IPS-18c (cell line): Measurements from ENCODE around the gene PEX7.
"Not testable (repeated sequence)": the region's sequence is repeated elsewhere in the genome, so short reads cannot be mapped to it uniquely, and the experiment has no call there.

Experiments
- H3K4me3 ChIP-seq: 2 replicates; pipeline ENCODE4 v1.7.0; 2013; ENCODE audit warnings: low read depth, mild to moderate bottlenecking, low read length, moderate library complexity; ENCODE audit not compliant: insufficient read depth
- H3K9me3 ChIP-seq: one replicate; pipeline ENCODE4 v1.6.1; 2013; ENCODE audit warnings: mild to moderate bottlenecking, low read length, moderate library complexity; ENCODE audit not compliant: control insufficient read depth, insufficient read depth

Gene PEX7

DNA sequence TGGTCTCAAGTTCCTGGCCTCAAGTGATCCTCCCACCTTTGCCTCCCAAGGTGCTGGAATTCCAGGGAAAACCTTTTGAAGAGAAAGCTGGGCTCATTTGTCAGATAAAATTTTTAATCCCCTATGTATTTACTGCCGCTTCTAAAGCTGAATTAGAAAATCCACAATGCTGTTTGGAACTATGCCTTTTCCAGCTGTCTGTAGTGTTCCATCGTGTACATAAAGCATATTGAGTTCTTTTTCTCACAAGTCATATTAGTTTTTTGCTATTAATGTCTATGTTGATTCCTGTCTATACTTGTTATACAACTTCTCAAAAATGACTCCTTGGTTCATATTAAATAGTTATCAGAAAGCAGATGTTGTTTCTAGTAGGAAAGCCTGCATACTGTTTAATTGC, 47.1 kb downstream of the PEX7 start:
- H3K4me3 ChIP-seq, result no peak overlapping the region
- no peaks in the 10 kb centered on the region for H3K9me3 ChIP-seq

DNA sequence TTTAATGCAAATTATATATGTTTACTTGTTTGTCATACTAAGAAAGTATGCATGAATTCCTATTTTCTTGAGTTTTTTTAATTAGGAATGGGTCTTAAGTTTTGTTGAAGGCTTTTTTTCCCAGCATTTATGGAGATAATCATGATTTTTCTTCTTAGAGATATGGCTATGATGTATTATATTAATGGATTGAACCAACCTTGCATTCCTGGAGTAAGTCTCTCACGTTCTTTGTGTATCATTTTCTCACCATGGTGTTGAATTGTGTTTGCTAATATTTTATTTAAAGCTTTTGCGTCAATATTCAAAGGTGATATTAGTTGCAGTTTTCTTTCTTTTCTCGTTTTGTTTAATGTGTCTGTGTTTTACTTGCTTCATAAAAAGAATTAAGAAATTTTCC, 51.4 kb downstream of the PEX7 start:
- H3K4me3 ChIP-seq, result no peak overlapping the region
- H3K9me3 ChIP-seq, result no peaks in the 10 kb centered on the region

DNA sequence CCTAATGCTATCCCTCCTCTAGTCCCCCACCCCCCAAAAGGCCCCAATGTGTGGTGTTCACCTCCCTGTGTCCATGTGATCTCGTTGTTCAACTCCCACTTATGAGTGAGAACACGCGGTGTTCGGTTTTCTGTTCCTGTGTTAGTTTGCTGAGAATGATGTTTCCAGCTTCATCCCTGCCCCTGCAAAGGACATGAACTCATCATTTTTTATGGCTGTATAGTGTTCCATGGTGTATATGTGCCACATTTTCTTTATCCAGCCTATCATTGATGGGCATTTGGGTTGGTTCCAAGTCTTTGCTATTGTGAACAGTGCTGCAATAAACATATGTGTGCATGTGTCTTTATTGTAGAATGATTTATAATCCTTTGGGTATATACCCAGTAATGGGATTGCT, 54.1 kb downstream of the PEX7 start:
- not testable (repeated sequence) for H3K4me3 ChIP-seq, H3K9me3 ChIP-seq

DNA sequence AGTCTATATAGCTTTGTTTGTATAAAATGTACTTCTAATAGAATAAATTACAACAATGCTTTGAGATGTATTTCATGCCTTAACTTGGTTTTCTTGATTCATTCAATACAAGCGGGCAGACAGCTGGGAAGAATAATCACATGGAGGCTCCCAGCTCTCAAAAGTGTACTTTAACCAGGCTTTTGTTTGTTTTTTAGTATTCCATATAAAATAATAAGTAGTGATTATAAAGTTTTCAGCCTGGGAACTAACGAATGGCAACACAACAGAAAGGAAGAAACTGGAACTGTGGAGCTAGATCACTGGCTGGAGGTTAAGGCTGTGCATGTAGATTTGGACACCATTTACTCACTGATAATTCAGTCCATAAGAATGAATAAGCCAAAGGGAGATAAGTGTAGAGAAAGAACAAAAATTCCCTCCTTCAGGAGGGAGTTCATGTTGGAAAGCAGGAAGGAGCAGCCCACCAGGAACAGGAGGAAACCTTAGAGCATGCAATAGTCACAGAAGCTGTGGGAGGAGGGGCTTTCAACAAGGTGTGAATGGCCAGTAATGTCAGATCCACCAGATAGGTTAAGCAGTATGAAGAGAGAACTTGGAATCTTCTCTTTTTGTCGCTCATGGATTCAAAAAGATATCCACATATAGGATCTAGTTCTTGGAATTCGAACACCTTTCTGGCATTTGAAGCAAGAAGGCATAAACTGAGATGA, 58.5 kb downstream of the PEX7 start:
- no peak overlapping the region for H3K4me3 ChIP-seq
- no peaks in the 10 kb centered on the region for H3K9me3 ChIP-seq

DNA sequence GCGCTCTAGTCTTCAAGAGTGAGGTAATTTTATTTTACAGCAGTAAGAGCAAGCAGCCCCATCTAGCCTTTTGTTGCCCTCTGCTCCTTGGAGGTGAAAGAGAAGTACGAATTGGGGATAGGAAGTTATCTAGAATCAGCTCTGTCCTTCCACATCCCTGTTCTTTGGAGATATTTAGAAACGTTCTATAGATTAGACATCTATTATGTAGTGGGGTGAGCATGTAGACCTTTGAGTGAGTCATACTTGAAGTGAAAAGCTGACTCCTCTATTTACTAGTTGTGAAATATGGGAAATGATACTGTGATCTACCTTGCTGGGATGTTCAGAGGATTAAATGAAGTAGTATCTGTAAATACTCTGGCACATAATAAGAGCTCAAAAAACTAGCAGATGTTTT, 63.7 kb downstream of the PEX7 start:
- H3K4me3 ChIP-seq, result no peak overlapping the region

DNA sequence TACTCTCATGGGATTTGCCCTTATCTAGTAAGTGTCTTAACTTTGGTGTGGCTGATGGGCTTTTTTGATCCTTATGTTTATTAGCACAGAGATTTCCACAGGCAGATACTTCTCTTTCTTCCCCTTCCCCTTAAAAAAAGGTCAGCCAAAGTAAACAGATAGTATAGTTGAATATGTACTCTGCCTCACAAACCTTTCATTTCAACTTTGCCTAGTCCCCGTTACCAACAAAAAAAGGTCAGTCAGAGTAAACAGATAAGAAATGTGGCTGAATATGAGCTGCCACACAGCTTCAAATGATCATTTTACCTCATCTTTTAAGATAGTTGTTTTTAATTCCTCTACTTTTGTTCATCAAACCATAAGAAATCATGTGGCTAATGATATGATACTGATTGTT, 65.6 kb downstream of the PEX7 start:
- Histone ChIP-seq H3K4me3 (no peak overlapping the region), H3K9me3 (no peaks in the 10 kb centered on the region)

More for the DNA sequence above, 63.7 kb downstream of the PEX7 start:
- no peaks in the 10 kb centered on the region for H3K9me3 ChIP-seq

DNA sequence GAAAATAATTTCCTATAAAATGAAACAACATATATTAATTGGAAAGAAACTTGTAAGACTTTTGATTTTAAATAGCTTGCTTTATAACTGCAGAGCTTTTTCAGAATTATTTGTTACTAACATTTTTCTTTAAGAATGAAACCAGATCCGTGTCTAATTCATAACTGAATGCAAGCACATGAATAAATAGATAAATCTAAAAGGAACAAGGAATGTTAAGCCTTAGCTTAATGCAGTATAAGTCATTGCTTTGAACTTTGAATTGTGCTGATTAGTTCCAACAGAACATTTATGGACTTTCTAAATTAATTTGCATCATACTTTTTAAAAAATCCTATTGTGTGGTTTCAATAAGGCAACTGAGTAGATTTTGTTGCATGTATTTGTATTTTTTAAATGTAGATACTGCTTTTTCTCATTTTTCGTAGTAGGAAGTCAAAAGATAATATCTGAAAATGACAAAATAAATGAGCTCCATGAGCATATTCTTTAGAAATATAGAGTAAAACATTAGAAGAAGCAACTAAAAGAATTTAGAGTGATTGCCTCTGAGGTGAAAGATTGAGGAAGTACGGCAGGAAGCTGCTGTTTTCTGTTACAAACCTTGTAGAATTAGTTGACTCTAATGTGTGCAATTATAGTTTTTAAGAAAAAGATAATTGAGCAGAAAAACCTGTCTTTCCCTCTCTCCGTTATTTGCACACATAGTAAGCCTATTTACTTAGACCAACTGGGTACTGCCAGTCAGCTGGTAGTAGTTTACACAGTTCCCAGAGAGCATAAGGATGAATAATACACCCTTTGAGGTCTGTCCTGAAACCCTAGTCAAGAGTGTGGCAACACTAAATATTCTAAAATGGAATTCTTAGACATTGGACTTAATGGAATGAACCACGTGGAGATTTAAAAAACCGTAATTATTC, 67.1 kb downstream of the PEX7 start:
- no peaks in the 10 kb centered on the region for H3K9me3 ChIP-seq
- no peak overlapping the region for H3K4me3 ChIP-seq

DNA sequence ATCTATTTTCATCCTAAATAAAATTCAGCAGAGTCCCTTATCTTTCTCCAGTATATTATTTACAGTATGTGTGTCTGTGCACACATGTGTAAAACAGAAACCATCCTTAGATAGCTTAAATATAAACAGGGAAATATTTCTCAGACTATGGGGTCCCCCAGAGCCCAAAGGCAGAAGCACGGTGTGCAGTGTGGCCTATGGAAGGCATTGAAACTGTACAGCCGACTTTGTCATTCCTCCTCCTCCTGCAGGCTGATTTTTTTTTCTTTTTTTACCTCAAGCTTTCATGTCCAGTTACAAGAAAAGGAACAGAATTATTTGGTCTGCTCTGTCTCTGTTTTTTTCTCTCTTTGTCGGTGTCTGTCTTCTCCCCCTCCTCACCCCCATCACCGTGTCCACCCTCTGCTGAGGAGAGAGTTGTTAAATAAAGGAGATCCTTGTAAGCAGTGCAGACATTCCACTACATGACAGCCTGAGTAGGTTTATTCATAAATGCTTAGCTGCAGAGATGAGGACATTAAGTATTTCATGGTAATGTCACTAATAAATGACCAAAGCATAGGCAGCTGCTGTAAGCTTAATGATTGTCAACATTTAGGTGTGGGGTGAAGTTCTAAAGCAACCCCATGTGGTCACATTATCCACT, 67.9 kb downstream of the PEX7 start:
- H3K9me3 ChIP-seq, result no peaks in the 10 kb centered on the region
- no peak overlapping the region for H3K4me3 ChIP-seq

DNA sequence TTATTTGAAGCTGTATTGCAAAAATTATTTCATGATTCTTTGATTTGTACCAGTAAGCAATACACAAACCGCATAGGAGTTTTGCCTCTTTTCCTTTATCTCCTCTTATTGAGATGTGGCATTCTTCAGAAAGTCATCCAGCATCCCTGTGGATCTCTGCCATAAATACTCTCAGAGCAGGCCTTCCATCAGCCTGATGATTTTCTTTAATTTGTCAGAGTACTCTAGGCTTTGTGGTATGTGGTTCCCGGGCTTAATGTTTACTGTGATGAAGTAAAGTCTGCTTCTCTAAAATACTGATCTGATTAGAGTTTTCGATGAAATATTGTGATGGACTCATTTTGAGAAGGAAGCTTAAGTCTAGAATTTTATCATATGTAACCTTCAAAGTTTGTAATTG, 68.6 kb downstream of the PEX7 start:
- Histone ChIP-seq H3K4me3 (no peak overlapping the region), H3K9me3 (no peaks in the 10 kb centered on the region)

DNA sequence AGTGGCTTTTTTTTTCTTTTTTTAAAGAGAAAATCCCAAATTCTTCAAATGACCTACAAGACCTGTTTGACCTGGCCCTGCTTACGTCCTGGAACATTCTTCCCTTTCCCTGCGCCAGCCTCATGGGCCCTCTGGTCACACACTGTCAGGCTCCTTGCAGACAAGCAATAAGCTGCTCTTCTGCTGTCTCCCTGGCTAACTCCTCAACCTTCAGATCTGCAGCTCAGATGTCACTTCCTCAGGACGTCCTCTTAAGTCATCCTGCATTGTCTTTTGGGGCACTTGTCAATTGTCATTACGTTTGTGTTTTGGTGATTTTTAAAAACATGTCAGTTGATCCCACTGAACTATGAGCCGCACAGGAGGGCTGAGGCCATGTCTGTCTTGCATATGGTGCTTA, 70.8 kb downstream of the PEX7 start:
- Histone ChIP-seq H3K9me3 (no peaks in the 10 kb centered on the region), H3K4me3 (no peak overlapping the region)

DNA sequence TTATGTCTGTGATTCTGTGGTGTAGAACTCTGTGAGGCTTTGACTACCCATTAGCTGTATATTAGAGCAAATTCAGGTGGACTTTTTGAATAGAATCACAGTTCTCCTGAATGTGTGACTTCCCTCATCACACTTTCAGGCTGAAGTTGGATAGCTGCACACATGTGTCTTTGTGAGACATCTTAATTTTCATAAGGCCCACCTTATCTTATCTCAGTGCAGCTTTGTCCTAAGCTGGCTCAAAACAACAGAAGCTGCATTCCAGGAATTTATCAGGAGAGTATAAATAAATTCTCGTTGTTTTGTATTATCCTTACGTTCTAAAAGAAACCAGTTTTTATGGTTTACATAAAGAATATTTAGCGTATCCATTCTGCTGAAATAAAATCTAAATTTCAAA, 73.5 kb downstream of the PEX7 start:
- Histone ChIP-seq H3K4me3 (no peak overlapping the region), H3K9me3 (no peaks in the 10 kb centered on the region)

DNA sequence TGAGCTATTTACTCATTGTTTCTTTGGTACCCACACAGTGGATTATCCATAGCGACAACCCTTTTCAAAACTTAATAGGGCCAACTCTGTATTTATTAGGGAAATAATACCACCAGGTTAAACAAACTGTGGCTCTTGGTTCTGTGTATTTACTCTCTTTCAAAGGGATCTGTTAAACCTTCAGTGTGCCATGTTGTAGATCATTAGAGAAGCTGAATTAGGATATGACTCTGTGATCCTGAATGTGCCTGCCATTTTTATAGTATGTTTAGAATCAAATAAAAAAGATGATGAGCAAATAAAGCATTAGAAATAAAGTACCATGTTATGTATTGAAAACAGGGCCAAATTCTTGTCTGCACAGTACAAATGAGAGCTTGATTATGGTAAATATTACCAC, 74.7 kb downstream of the PEX7 start:
- H3K4me3 ChIP-seq, result no peak overlapping the region
- no peaks in the 10 kb centered on the region for H3K9me3 ChIP-seq

DNA sequence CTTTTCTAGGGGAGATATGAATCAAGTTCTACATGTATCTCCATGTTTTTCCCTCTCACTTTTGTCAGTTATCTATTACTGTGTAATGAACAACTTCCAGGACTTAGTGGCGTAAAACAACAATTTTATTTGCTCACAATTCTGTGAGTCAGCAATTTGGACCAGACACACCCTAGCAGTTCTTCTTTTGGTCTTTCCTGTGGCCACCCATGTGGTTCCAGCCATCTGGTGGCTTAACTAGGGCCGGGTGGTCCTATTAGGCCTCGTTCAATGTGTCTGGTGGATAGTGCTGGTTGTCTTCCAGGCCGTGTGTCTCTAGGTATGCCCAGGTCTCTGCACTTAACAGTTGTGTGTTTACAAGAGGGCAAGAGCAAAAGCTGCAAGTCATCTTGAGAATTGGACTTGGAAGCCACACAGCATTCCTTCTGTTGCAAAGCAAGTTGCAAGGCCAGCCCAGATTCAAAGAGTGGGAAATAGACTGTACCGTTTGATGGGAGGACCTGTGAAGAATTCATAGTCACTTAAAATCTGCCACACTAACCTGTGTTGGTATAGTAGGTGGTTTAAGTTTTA, 78.9 kb downstream of the PEX7 start:
- H3K4me3 ChIP-seq, result no peak overlapping the region
- no peaks in the 10 kb centered on the region for H3K9me3 ChIP-seq

DNA sequence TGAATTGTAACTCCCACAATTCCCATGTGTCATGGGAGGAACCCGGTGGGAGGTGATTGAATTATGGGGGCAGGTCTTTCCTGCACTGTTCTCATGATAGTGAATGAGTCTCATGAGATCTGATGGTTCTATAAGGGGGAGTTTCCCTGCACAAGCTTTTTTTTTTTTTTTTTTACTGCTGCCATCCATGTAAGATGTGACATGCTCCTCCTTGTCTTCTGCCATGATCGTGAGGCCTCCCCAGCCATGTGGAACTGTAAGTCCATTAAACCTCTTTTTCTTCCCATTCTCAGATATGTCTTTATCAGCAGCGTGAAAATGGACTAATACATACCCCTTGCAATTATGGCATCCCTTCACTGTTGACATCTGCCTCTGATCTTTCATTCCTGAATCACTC, 82.1 kb downstream of the PEX7 start:
- not testable (repeated sequence) for H3K4me3 ChIP-seq, H3K9me3 ChIP-seq

DNA sequence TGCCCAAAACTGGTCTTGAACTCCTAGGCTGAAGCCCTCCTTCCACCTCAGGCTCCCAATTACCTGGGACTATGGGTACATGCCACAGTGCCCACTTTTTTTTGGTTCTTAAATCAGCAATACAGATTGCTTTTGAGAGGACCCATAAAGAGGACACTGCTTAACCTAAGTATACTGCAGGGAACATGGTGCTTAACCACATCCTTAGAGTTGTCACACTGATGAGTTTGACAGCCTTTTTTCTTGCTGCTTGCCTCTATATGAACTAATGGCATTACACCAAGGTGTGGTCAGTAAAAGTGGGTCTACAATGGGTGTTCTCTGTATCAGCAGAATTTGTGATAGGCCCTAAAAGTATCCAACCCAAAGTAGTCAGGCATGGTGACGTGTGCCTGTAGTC, 92.6 kb downstream of the PEX7 start:
- H3K9me3 ChIP-seq, result no peaks in the 10 kb centered on the region

DNA sequence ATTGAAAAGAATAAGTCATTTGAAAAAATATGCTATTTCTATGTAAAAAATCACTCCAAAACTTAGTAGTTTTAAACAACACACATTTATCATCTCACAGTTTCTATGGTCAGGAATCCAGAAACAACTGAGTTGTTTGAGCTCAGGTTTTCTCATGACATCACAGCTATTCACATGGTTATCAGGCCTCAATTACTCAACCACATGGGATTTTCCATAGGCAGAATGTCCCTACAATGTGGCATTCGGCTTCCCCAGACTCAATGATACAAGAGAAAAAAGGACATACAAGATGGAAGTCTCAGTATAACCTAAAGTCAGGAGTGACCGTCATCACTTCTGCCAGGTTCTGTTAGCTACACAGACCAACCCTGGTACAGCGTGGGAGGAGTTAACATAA, 96.3 kb downstream of the PEX7 start:
- Histone ChIP-seq H3K9me3 (peaks cover 3% of the 10 kb centered on the region), H3K4me3 (no peak overlapping the region)

More for the DNA sequence above, 92.6 kb downstream of the PEX7 start:
- no peak overlapping the region for H3K4me3 ChIP-seq

DNA sequence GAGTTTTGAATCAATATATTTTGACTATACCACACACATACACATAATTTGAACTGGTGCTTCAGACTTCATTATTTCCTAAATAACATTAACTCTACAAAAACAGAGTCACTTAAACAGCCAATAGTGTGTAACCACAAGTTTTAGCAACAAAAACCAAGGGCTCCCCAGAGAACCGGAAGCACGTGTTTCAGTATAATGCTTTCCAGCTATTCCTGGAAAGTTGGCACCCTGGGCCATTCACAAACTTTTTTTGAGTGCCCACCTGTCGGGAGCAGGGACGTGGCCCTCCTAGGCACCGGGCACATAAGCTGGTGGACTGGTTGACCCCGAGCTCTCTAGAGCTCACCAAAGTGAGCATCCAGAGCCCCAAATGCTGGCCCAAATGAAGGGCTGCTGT, 97.8 kb downstream of the PEX7 start:
- Histone ChIP-seq H3K4me3 (no peak overlapping the region; the same call in 1 of the 2 replicates), H3K9me3 (peaks cover 5% of the 10 kb centered on the region)
